Heart right ventricle (tissue), 16 donors: ENCODE data around the gene NUP85. TPM values are rescaled to one million over a fixed set of nuclear protein-coding genes. Genes with fewer than 3 reads are reported as not detected.

Experiments used
- ATAC-seq, 8 donors: fragments of 200-7000 bp; cut with Tn5 transposase; one replicate each; pipeline ENCODE4 v1.9.1; 2020; ENCODE audit warnings: mild to moderate bottlenecking in 8 of 8, moderate library complexity in 8 of 8, moderate number of reproducible peaks in 1 of 8
- DNase-seq, 2 donors: peaks; one replicate each; pipeline ENCODE4 v3.0.0-alpha.2; 2020
- H3K27ac ChIP-seq, 10 donors: fragments of 200-600 bp; sonication (generic) in 2 of 10; one replicate each; pipeline versions ENCODE4 v1.5.0 to v1.8.0; 2020 to 2022; ENCODE audit warnings: mild to moderate bottlenecking in 3 of 10
- H3K27me3 ChIP-seq, 7 donors: fragments of 200-600 bp; one replicate each; pipeline ENCODE4 v1.8.0; 2021 to 2022; ENCODE audit warnings: mild to moderate bottlenecking in 2 of 7
- H3K36me3 ChIP-seq, 9 donors: fragments of 200-600 bp; sonication (generic) in 1 of 9; one replicate each; pipeline versions ENCODE4 v1.5.0 to v1.8.0; 2020 to 2022; ENCODE audit warnings: mild to moderate bottlenecking in 2 of 9
- H3K4me1 ChIP-seq, 9 donors: fragments of 200-600 bp; sonication (generic) in 1 of 9; one replicate each; pipeline versions ENCODE4 v1.5.0 to v1.8.0; 2020 to 2022; ENCODE audit warnings: mild to moderate bottlenecking in 4 of 9
- H3K4me3 ChIP-seq, 10 donors: fragments of 200-600 bp; sonication (generic) in 2 of 10; one replicate each; pipeline versions ENCODE4 v1.5.0 to v1.8.0; 2020 to 2022; ENCODE audit warnings: mild to moderate bottlenecking in 7 of 10, moderate library complexity in 2 of 10
- H3K9me3 ChIP-seq, 11 donors: fragments of 200-600 bp in 10 of 11; sonication (generic) in 2 of 11; one replicate each; pipeline versions ENCODE4 v1.5.0 to v1.8.0; 2013 to 2022; ENCODE audit warnings: mild to moderate bottlenecking in 2 of 11, control low read depth in 1 of 11, moderate library complexity in 1 of 11
- CTCF ChIP-seq, 9 donors: fragments of 200-600 bp; sonication (generic) in 2 of 9; IDR thresholded peaks; one replicate each; pipeline versions ENCODE4 v1.5.0 to v1.8.0; 2021 to 2022; ENCODE audit warnings: antibody characterized with exemption in 9 of 9, mild to moderate bottlenecking in 5 of 9, moderate library complexity in 1 of 9
- WGBS, 2 donors: extraction: QIAGEN DNeasy Blood & Tissue Kit; methylation state at CpG; one replicate each; pipeline ENCODE4 v1.1.7; 2013; ENCODE audit warnings: inconsistent platforms in 1 of 2; 5-methylcytosine and 5-hydroxymethylcytosine counted together
- intact Hi-C, 10 donors: fragments of 100-400 bp; cut with DNase I; formaldehyde crosslinking; loops; one replicate each; pipeline versions ENCODE4 v1.11.1 to v1.14.2; 2022
- polyA plus RNA-seq, 2 donors: library from polyadenylated mRNA; stranded (reverse); fragments of 200-250 nt; gene quantifications; one replicate each; pipeline ENCODE4 v1.2.3, GENCODE V29; 2013
- total RNA-seq, 10 donors: library from RNA; stranded (reverse); fragmentation: NEBNext Ultra II Directional in 3 of 10; extraction: Animal tissue kit (Norgen Biotek cat#: 25700) in 3 of 10; gene quantifications; one replicate each; pipeline versions ENCODE4 v1.2.1 to v1.2.4, GENCODE V29; 2021 to 2023
- donor health status: Arrhythmogenic right ventricular cardiomyopathy.
- donor health status: ischemic (EF 13 %, LVEDD 7.1; RV severe dilation, severe dysfunction).
- donor health status: healthy with polysubstance abuse.
- donor health status: DM: no; HTN: yes; CAD: no.
- donor health status: DM: no; HTN: no; CAD: no.
- donor health status: ischemic (EF 25% LVEDD 6.9; RV normal size, moderate dysfunction).
- donor health status: ischemic (EF 25% LVEDD 5.7; RV mildly dilated, moderate dysfunction).
- donor health status: healthy.
- donor health status: DM: yes; HTN: yes; CAD: no.
- donor health status: Ischemic cardiomyopathy.
- donor health status: ischemic (EF 35%, LVEDD 5.7; RV mildly dilated, moderate dysfunction).
- donor health status: nonischemic (EF 11% LVEDD 7.7; RV severe dilation, severe dysfunction).
- donor health status: DM: yes; HTN: yes; CAD: no.
- donor health status: PGD.
- donor health status: ischemic (EF 29% LVEDD 5.4; RV normal size, mild dysfunction).
- donor health status: nonischemic (EF 23%, LVEDD 6.1; RV moderate dilation, normal function).

The NUP85 gene
- total and polyA plus RNA-seq, 12 donors, result 16.2 to 39.0 (median 23.3) TPM

GRCh38 chr17:75237100-75238014 lies 31.9 kb downstream of the NUP85 start:
- intact Hi-C loops, result no loop called here
- H3K36me3 ChIP-seq, result peaks cover 0 to 100% (median 44%) of the 10 kb centered on the region in 9 donors
- ATAC-seq, result peak in 6 of 8 donors; percentile 13 to 75 (median 58)

GRCh38 chr17:75238020-75238580 lies 32.6 kb downstream of the NUP85 start:
- ATAC-seq, result peak in 1 of 8 donors; percentile 4
- peak overlapping the region in 4 of 10 donors; percentile 7 to 55 (median 26) for H3K27ac ChIP-seq
- H3K27me3 ChIP-seq, result no peaks in the 10 kb centered on the region
- intact Hi-C loops, result no loop called here
- H3K4me1 ChIP-seq, result peaks cover 0 to 29% (median 24%) of the 10 kb centered on the region in 9 donors
- no peak for DNase-seq
- H3K9me3 ChIP-seq, result no peaks in the 10 kb centered on the region
- peaks cover 0 to 100% (median 44%) of the 10 kb centered on the region in 9 donors for H3K36me3 ChIP-seq
- WGBS, 2 donors, result 78 to 81% methylated on average over 11 of the region's 11 CpGs
- no peak overlapping the region for H3K4me3 ChIP-seq
- TF ChIP-seq CTCF (IDR thresholded peaks at IDR 0.05), result no peak

More at GRCh38 chr17:75237100-75238014, 31.9 kb downstream of the NUP85 start:
- WGBS, 2 donors, result 56 to 63% methylated on average over 12 of the region's 12 CpGs
- Histone ChIP-seq H3K27me3 (no peaks in the 10 kb centered on the region), H3K27ac (peak overlapping the region in 6 of 10 donors; percentile 9 to 55 (median 22)), H3K4me3 (no peak overlapping the region), H3K4me1 (peaks cover 0 to 29% (median 19%) of the 10 kb centered on the region in 9 donors), H3K9me3 (no peaks in the 10 kb centered on the region)
- no peak for TF ChIP-seq CTCF (IDR thresholded peaks at IDR 0.05)
- no peak for DNase-seq

- Histone ChIP-seq H3K27ac (peak overlapping the region in 4 of 10 donors; percentile 2 to 26 (median 16)), H3K27me3 (no peaks in the 10 kb centered on the region), H3K9me3 (no peaks in the 10 kb centered on the region), H3K36me3 (peaks cover 0 to 100% (median 51%) of the 10 kb centered on the region in 9 donors), H3K4me3 (no peak overlapping the region), H3K4me1 (peaks cover 0 to 29% (median 24%) of the 10 kb centered on the region in 9 donors)
- TF ChIP-seq CTCF (IDR thresholded peaks at IDR 0.05), result peak; percentile 63 to 84 (median 77)
- ATAC-seq (peak; percentile 44 to 77 (median 56)), DNase-seq (peak; percentile 46 to 51)
- intact Hi-C loops, result no loop called here
- WGBS, 2 donors, result 31 to 42% methylated on average over 13 of the region's 13 CpGs
These were observed 33.3 kb downstream of the NUP85 start for GRCh38 chr17:75238684-75239191.

- Histone ChIP-seq H3K9me3 (no peaks in the 10 kb centered on the region), H3K4me3 (no peak overlapping the region), H3K4me1 (peaks cover 0 to 29% (median 24%) of the 10 kb centered on the region in 9 donors), H3K27ac (peak overlapping the region in 3 of 10 donors; percentile 2 to 26 (median 7)), H3K36me3 (peaks cover 0 to 100% (median 51%) of the 10 kb centered on the region in 9 donors), H3K27me3 (no peaks in the 10 kb centered on the region)
- TF ChIP-seq CTCF (IDR thresholded peaks at IDR 0.05), result no peak
- intact Hi-C loops, result no loop called here
- WGBS, 2 donors, result 82 to 84% methylated on average over 10 to 12 of the region's 12 CpGs
- ATAC-seq (peak in 2 of 8 donors; percentile 2 to 3), DNase-seq (no peak)
These were observed 33.7 kb downstream of the NUP85 start for GRCh38 chr17:75239214-75239613.
